BLaER1 treated with 17β-estradiol and CSF1 and Interleukin-3, amounts not matched to agents 10 nM and 100 nM (cell line): Measurements from ENCODE around the gene DMPK.
A peak's percentile ranks its signal among the peaks of the same experiment; 100 is the strongest.

Experiments
- H3K27ac ChIP-seq, 11 experiments: shearing (Covaris generic); formaldehyde crosslinking; 2 replicates each; pipeline ENCODE4 v1.8.1; 2022
- H3K27me3 ChIP-seq, 11 experiments: shearing (Covaris generic); formaldehyde crosslinking; 2 replicates each; pipeline ENCODE4 v1.8.1; 2022
- H3K36me3 ChIP-seq, 11 experiments: shearing (Covaris generic); formaldehyde crosslinking; 2 replicates each; pipeline ENCODE4 v1.8.1; 2022
- H3K4me1 ChIP-seq, 10 experiments: shearing (Covaris generic); formaldehyde crosslinking; 2 replicates each; pipeline ENCODE4 v1.8.1; 2022
- H3K4me2 ChIP-seq, 11 experiments: shearing (Covaris generic); formaldehyde crosslinking; 2 replicates each; pipeline ENCODE4 v1.8.1; 2022
- H3K4me3 ChIP-seq, 10 experiments: shearing (Covaris generic); formaldehyde crosslinking; 2 replicates each; pipeline ENCODE4 v1.8.1; 2022
- H3K9ac ChIP-seq, 11 experiments: shearing (Covaris generic); formaldehyde crosslinking; 2 replicates each; pipeline ENCODE4 v1.8.1; 2022
- H3K9me3 ChIP-seq, 11 experiments: shearing (Covaris generic); formaldehyde crosslinking; replicated peaks in 1 of 11; 2 replicates each; pipeline ENCODE4 v1.8.1; 2022
- H4K20me1 ChIP-seq, 11 experiments: shearing (Covaris generic); formaldehyde crosslinking; 2 replicates each; pipeline ENCODE4 v1.8.1; 2022
- Cebpa-rat ChIP-seq, 11 experiments: shearing (Covaris generic); IDR thresholded peaks; 2 replicates each; pipeline ENCODE4 v1.8.1; 2022

Gene DMPK

GRCh38 chr19:45747513-45747912, 34.8 kb downstream of the DMPK start:
- Histone ChIP-seq H3K4me1 (no peaks in the 10 kb centered on the region), H3K9ac (no peak overlapping the region), H3K4me3 (no peak overlapping the region), H3K36me3 (no peaks in the 10 kb centered on the region), H4K20me1 (no peaks in the 10 kb centered on the region), H3K27me3 (no peaks in the 10 kb centered on the region), H3K9me3 (no peaks in the 10 kb centered on the region), H3K27ac (no peak overlapping the region), H3K4me2 (no peak overlapping the region)
- no peak for TF ChIP-seq Cebpa-rat (IDR thresholded peaks at IDR 0.05)

GRCh38 chr19:45746866-45747265, 35.4 kb downstream of the DMPK start:
- no peak for TF ChIP-seq Cebpa-rat (IDR thresholded peaks at IDR 0.05)
- no peak overlapping the region for H3K27ac ChIP-seq
- no peak overlapping the region for H3K9ac ChIP-seq
- H3K36me3 ChIP-seq: no peaks in the 10 kb centered on the region
- H3K4me1 ChIP-seq: no peaks in the 10 kb centered on the region
- H3K4me2 ChIP-seq: no peak overlapping the region
- no peaks in the 10 kb centered on the region for H3K9me3 ChIP-seq
- no peaks in the 10 kb centered on the region for H4K20me1 ChIP-seq
- no peaks in the 10 kb centered on the region for H3K27me3 ChIP-seq
- no peak overlapping the region for H3K4me3 ChIP-seq

- TF ChIP-seq Cebpa-rat (IDR thresholded peaks at IDR 0.05): no peak
- no peaks in the 10 kb centered on the region for H3K4me1 ChIP-seq
- no peaks in the 10 kb centered on the region for H3K27me3 ChIP-seq
- no peaks in the 10 kb centered on the region for H3K9me3 ChIP-seq
- no peaks in the 10 kb centered on the region for H4K20me1 ChIP-seq
- no peak overlapping the region for H3K4me3 ChIP-seq
- no peak overlapping the region for H3K9ac ChIP-seq
- H3K4me2 ChIP-seq: no peak overlapping the region
- no peaks in the 10 kb centered on the region for H3K36me3 ChIP-seq
- H3K27ac ChIP-seq: no peak overlapping the region
Measured at GRCh38 chr19:45745606-45746005, 36.7 kb downstream of the DMPK start.

GRCh38 chr19:45742969-45743368, 39.3 kb downstream of the DMPK start:
- Histone ChIP-seq H3K4me1 (peaks cover 0 to 10% (median 3%) of the 10 kb centered on the region in 10 experiments; a peak in 4 of 20 replicates), H3K36me3 (no peaks in the 10 kb centered on the region), H3K27ac (no peak overlapping the region), H3K4me3 (no peak overlapping the region), H3K9me3 (no peaks in the 10 kb centered on the region), H3K9ac (no peak overlapping the region), H3K27me3 (no peaks in the 10 kb centered on the region), H3K4me2 (no peak overlapping the region), H4K20me1 (no peaks in the 10 kb centered on the region)
- TF ChIP-seq Cebpa-rat (IDR thresholded peaks at IDR 0.05): no peak

- H3K9ac ChIP-seq: no peak overlapping the region
- TF ChIP-seq Cebpa-rat (IDR thresholded peaks at IDR 0.05): peak in 2 of 11 experiments; percentile 23 to 36; a peak in 1 of 22 replicates
- H3K9me3 ChIP-seq: no peaks in the 10 kb centered on the region
- no peaks in the 10 kb centered on the region for H3K36me3 ChIP-seq
- no peak overlapping the region for H3K4me3 ChIP-seq
- H3K27ac ChIP-seq: peak overlapping the region in 1 of 11 experiments; percentile 36; a peak in 1 of 22 replicates
- no peaks in the 10 kb centered on the region for H3K27me3 ChIP-seq
- peaks cover 0 to 10% (median 3%) of the 10 kb centered on the region in 10 experiments; a peak in 4 of 20 replicates for H3K4me1 ChIP-seq
- H4K20me1 ChIP-seq: no peaks in the 10 kb centered on the region
- H3K4me2 ChIP-seq: peak overlapping the region in 5 of 11 experiments; percentile 1 to 49 (median 17); a peak in 6 of 22 replicates
Measured at GRCh38 chr19:45739498-45740439, 42.5 kb downstream of the DMPK start.

GRCh38 chr19:45733160-45733810, 49.0 kb downstream of the DMPK start, which contains the start of gene MEIOSIN:
Gene MEIOSIN (plus strand): TSS chr19:45733439. CDS start chr19:45735377, 1,938 bp downstream.
- peaks cover 0 to 18% (median 8%) of the 10 kb centered on the region in 11 experiments; a peak in 11 of 22 replicates for H4K20me1 ChIP-seq
- H3K27ac ChIP-seq: no peak within 1 kb of the TSS
- no peaks in the 10 kb centered on the region for H3K9me3 ChIP-seq
- no peak for TF ChIP-seq Cebpa-rat (IDR thresholded peaks at IDR 0.05)
- no peak within 1 kb of the TSS for H3K4me3 ChIP-seq
- H3K4me2 ChIP-seq: no peak within 1 kb of the TSS
- H3K36me3 ChIP-seq: no peaks in the 10 kb centered on the region
- no peak within 1 kb of the TSS for H3K9ac ChIP-seq
- H3K4me1 ChIP-seq: peaks cover 17 to 25% (median 19%) of the 10 kb centered on the region in 10 experiments
- H3K27me3 ChIP-seq: no peaks in the 10 kb centered on the region

GRCh38 chr19:45730368-45731288, 51.7 kb downstream of the DMPK start, which contains the start of gene FBXO46:
Gene FBXO46 (minus strand): TSS chr19:45730896. CDS start chr19:45713495, 17,401 bp downstream.
- no peaks in the 10 kb centered on the region for H3K9me3 ChIP-seq
- peaks cover 6 to 45% (median 28%) of the 10 kb centered on the region in 11 experiments; a peak in 18 of 22 replicates for H4K20me1 ChIP-seq
- H3K36me3 ChIP-seq: peaks cover 0 to 15% (median 0%) of the 10 kb centered on the region in 11 experiments; a peak in 5 of 22 replicates
- peak within 1 kb of the TSS; percentile 80 to 93 (median 88) for H3K9ac ChIP-seq
- no peaks in the 10 kb centered on the region for H3K27me3 ChIP-seq
- peak within 1 kb of the TSS; percentile 79 to 98 (median 90) for H3K4me2 ChIP-seq
- peaks cover 23 to 35% (median 27%) of the 10 kb centered on the region in 10 experiments for H3K4me1 ChIP-seq
- no peak for TF ChIP-seq Cebpa-rat (IDR thresholded peaks at IDR 0.05)
- H3K27ac ChIP-seq: peak within 1 kb of the TSS; percentile 60 to 84 (median 76)
- peak within 1 kb of the TSS; percentile 78 to 93 (median 86) for H3K4me3 ChIP-seq

GRCh38 chr19:45729800-45730290, 52.4 kb downstream of the DMPK start:
- Histone ChIP-seq H3K36me3 (peaks cover 0 to 18% (median 5%) of the 10 kb centered on the region in 11 experiments; a peak in 8 of 22 replicates), H3K9ac (peak overlapping the region; percentile 80 to 93 (median 88)), H3K4me1 (peaks cover 23 to 35% (median 27%) of the 10 kb centered on the region in 10 experiments), H3K4me2 (peak overlapping the region; percentile 79 to 98 (median 90)), H4K20me1 (peaks cover 14 to 53% (median 36%) of the 10 kb centered on the region in 11 experiments; a peak in 19 of 22 replicates), H3K9me3 (no peaks in the 10 kb centered on the region), H3K4me3 (peak overlapping the region; percentile 78 to 93 (median 86)), H3K27me3 (no peaks in the 10 kb centered on the region), H3K27ac (peak overlapping the region; percentile 60 to 84 (median 76))
- TF ChIP-seq Cebpa-rat (IDR thresholded peaks at IDR 0.05): no peak
